ENCODE results near the gene RUNX1. TPM values are rescaled to one million over a fixed set of nuclear protein-coding genes. Genes with fewer than 3 reads are reported as not detected.

RUNX1 gene
- total RNA-seq, 1 donor from 2014 or later: 62.1 TPM

DNA sequence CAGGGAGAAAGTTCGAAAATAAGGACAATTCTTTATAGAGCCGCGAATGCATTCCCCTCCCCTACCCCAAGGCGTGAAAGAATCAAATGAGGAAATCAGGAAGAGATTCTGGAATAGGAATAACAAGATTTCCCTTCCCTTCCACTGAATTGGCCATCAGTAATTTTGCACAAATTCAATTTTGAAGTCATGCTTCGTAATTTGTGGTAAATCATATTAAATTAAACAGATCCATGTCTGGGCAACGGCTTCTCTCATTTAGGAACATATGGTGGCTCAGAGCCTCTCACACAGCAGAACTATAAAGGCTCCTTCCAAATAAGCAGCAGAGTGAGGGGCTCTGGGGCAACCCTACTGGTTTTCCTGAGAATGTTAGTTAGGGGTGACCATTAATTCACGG lies 227.4 kb downstream of the RUNX1 start:
- H3K27ac ChIP-seq: peak overlapping the region; percentile 2
- peaks cover 61% of the 10 kb centered on the region for H3K4me1 ChIP-seq
- TF ChIP-seq, protein P1, sequence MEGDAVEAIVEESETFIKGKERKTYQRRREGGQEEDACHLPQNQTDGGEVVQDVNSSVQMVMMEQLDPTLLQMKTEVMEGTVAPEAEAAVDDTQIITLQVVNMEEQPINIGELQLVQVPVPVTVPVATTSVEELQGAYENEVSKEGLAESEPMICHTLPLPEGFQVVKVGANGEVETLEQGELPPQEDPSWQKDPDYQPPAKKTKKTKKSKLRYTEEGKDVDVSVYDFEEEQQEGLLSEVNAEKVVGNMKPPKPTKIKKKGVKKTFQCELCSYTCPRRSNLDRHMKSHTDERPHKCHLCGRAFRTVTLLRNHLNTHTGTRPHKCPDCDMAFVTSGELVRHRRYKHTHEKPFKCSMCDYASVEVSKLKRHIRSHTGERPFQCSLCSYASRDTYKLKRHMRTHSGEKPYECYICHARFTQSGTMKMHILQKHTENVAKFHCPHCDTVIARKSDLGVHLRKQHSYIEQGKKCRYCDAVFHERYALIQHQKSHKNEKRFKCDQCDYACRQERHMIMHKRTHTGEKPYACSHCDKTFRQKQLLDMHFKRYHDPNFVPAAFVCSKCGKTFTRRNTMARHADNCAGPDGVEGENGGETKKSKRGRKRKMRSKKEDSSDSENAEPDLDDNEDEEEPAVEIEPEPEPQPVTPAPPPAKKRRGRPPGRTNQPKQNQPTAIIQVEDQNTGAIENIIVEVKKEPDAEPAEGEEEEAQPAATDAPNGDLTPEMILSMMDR (IDR thresholded peaks at IDR 0.05): no peak
- TF ChIP-seq POLR2AphosphoS5 (IDR thresholded peaks at IDR 0.05; ENCODE audit: insufficient read depth in 1 of 2, low read depth in 1 of 2): no peak
- no peak for TF ChIP-seq POLR2A (IDR thresholded peaks at IDR 0.05)
- no peak overlapping the region for H3K4me3 ChIP-seq
- H3K36me3 ChIP-seq: peaks cover 0 to 20% of the 10 kb centered on the region in 2 donors
- DNase-seq (ENCODE audit: extremely low spot score in 2 of 2): no peak
- H3K27me3 ChIP-seq: no peaks in the 10 kb centered on the region
- intact Hi-C loops (cut with DNase I): no loop called here
- H3K9me3 ChIP-seq: no peaks in the 10 kb centered on the region

DNA sequence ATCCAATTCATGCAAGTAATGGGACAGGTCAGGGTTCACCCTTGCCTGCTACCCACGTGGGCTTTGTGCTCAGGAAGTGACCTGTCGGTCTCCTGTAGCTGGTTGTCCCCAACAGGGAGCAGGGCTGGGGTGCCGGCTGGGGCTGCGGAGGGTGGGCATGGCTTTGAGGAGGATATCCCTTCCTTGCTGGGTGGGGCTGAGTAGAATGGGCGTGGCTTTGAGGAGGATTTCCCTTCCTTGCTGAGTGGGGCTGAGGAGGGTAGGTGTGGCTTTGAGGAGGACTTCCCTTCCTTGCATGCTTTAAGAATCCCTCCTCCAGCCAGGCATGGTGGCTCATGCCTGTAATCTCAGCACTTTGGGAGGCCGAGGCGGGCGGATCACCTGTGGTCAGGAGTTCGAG lies 229.1 kb downstream of the RUNX1 start:
- TF ChIP-seq POLR2AphosphoS5 (IDR thresholded peaks at IDR 0.05; ENCODE audit: insufficient read depth in 1 of 2, low read depth in 1 of 2): no peak
- TF ChIP-seq, protein P1 (IDR thresholded peaks at IDR 0.05): no peak
- no peak for TF ChIP-seq POLR2A (IDR thresholded peaks at IDR 0.05)
- H3K27ac ChIP-seq: peak overlapping the region; percentile 52
- no peaks in the 10 kb centered on the region for H3K27me3 ChIP-seq
- H3K4me3 ChIP-seq: no peak overlapping the region
- no peak for DNase-seq (ENCODE audit: extremely low spot score in 2 of 2)
- H3K9me3 ChIP-seq: no peaks in the 10 kb centered on the region
- intact Hi-C loops (cut with DNase I): no loop called here
- peaks cover 0 to 9% of the 10 kb centered on the region in 2 donors for H3K36me3 ChIP-seq
- H3K4me1 ChIP-seq: peaks cover 75% of the 10 kb centered on the region

DNA sequence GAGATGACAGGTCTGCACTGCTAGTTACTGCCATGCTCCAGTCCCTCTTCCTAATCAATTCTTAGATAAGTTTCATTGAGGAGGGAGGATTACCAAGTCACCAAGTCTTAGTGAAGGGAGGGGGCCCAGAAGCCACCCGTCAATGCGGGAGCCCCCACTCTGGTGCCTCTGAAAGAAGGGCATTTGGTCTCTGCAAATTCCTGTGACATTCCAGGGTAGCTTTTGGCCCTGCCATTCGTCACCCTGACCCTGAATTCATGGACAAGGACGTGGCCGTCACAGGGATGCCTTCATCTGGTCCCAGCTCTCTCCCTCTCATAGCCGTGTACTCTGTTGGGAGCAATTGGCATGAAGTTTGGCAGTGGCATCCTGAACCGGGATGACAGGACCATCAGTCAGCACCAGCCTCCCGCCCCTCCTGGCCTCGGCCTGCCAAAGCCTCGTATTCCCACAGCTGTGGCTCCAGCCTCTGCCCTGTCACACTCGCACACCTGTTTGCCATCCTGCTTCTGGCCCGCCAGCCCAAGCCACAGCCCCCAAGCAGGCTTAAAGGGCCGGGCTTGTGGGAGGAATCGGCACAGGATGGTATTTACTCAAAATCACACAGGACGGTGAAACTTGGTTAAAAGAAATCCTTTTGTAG lies 229.6 kb downstream of the RUNX1 start:
- TF ChIP-seq POLR2A (IDR thresholded peaks at IDR 0.05) (no peak), POLR2AphosphoS5 (IDR thresholded peaks at IDR 0.05; ENCODE audit: insufficient read depth in 1 of 2, low read depth in 1 of 2) (no peak)
- TF ChIP-seq, protein P1 (IDR thresholded peaks at IDR 0.05): no peak
- no peaks in the 10 kb centered on the region for H3K27me3 ChIP-seq
- H3K9me3 ChIP-seq: no peaks in the 10 kb centered on the region
- no peak overlapping the region for H3K4me3 ChIP-seq
- intact Hi-C loops (cut with DNase I): no loop called here
- H3K4me1 ChIP-seq: peaks cover 75% of the 10 kb centered on the region
- no peak for DNase-seq (ENCODE audit: extremely low spot score in 2 of 2)
- peak overlapping the region; percentile 52 for H3K27ac ChIP-seq
- H3K36me3 ChIP-seq: peaks cover 0 to 9% of the 10 kb centered on the region in 2 donors

DNA sequence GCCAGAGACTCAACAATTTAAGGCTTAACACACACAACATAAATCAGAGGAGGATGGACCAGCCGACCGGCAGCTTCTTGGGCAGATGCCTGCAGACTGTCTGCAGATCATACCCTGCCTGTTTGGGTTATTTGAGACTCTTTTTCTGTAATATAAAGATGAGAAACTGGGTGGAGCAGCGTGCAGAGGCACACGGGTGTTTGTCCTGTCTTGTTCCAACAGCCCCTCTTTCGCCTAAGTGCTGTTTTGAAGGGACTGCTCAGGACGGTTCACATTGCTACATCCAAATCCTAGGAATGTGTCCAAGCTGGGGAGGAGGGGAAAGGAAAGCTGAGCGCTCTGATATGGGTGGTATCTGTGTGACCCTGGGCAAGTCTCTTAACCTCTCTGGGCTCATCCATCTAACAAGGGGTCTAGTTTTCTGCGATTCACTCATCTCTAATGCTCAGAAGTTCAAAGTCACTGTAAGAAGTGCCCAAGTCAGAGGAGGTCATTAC lies 230.4 kb downstream of the RUNX1 start:
- H3K4me3 ChIP-seq: no peak overlapping the region
- intact Hi-C loops (cut with DNase I): no loop called here
- no peaks in the 10 kb centered on the region for H3K27me3 ChIP-seq
- H3K36me3 ChIP-seq: peaks cover 0 to 9% of the 10 kb centered on the region in 2 donors
- peak overlapping the region; percentile 52 for H3K27ac ChIP-seq
- H3K9me3 ChIP-seq: no peaks in the 10 kb centered on the region
- no peak for DNase-seq (ENCODE audit: extremely low spot score in 2 of 2)
- TF ChIP-seq, protein P1 (IDR thresholded peaks at IDR 0.05): no peak
- TF ChIP-seq POLR2AphosphoS5 (IDR thresholded peaks at IDR 0.05; ENCODE audit: insufficient read depth in 1 of 2, low read depth in 1 of 2): no peak
- no peak for TF ChIP-seq POLR2A (IDR thresholded peaks at IDR 0.05)
- H3K4me1 ChIP-seq: peaks cover 74% of the 10 kb centered on the region

All from vagina (tissue), 2 donors.